Progenitor cell of endocrine pancreas (in vitro differentiated cells): ENCODE results near the gene NAPEPLD. TPM values are rescaled to one million over a fixed set of nuclear protein-coding genes. Genes with fewer than 3 reads are reported as not detected.

Experiments
- DNase-seq: peaks from one replicate; pipeline ENCODE4 v3.0.0; 2021; ENCODE audit warnings: low spot score; ENCODE audit not compliant: unreplicated experiment
- H3K27ac Mint-ChIP-seq: 2 replicates; pipeline ENCODE4 v1.8.0; 2021; ENCODE audit warnings: mild to moderate bottlenecking, moderate library complexity, mixed read lengths
- H3K27me3 Mint-ChIP-seq: 2 replicates; pipeline ENCODE4 v1.8.0; 2021; ENCODE audit warnings: mixed read lengths
- H3K36me3 Mint-ChIP-seq: 2 replicates; pipeline ENCODE4 v1.8.0; 2022; ENCODE audit warnings: mixed read lengths; ENCODE audit not compliant: insufficient read depth
- H3K4me1 Mint-ChIP-seq: 2 replicates; pipeline ENCODE4 v1.8.0; 2021; ENCODE audit warnings: low read depth, mixed read lengths
- H3K4me3 Mint-ChIP-seq: 2 replicates; pipeline ENCODE4 v1.8.0; 2021; ENCODE audit warnings: low read depth, mild to moderate bottlenecking, moderate library complexity, mixed read lengths
- H3K9me3 Mint-ChIP-seq: 2 replicates; pipeline ENCODE4 v1.8.0; 2021; ENCODE audit warnings: low read depth, mixed read lengths
- total RNA-seq: library from RNA; stranded (reverse); gene quantifications from 2 replicates; pipeline ENCODE4 v1.2.1, GENCODE V29; 2021
- TF ChIP-seq, protein P1 (sequence below): fragments of 200-600 bp; sonication (generic); IDR thresholded peaks from one replicate; pipeline ENCODE4 v1.5.0; 2021; ENCODE audit warnings: antibody characterized with exemption, mild to moderate bottlenecking; ENCODE audit not compliant: unreplicated experiment

NAPEPLD gene
- total RNA-seq, 1 donor from 2014 or later = 17.4 TPM

DNA sequence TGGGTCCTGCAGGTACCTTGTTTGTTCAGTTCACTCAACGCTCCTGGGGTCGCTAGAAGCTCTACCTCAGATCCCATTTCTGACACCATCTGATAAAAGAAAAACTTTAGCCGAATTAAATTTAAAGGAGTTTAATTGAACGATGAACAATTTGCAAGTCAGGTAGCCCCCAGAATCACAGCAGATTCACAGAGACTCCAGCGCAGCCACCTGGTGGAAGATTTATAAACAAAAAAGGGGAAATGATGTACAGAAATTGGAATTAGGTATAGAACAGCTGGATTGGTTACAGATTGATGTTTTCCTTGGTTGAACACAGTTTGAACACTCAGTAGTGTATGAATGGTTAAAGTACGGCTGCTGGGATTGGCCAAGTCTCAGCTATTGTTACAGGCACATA lies 97.4 kb downstream of the NAPEPLD start:
- no peak overlapping the region for H3K4me3 Mint-ChIP-seq
- H3K27me3 Mint-ChIP-seq = peaks cover 3% of the 10 kb centered on the region
- TF ChIP-seq, protein P1, sequence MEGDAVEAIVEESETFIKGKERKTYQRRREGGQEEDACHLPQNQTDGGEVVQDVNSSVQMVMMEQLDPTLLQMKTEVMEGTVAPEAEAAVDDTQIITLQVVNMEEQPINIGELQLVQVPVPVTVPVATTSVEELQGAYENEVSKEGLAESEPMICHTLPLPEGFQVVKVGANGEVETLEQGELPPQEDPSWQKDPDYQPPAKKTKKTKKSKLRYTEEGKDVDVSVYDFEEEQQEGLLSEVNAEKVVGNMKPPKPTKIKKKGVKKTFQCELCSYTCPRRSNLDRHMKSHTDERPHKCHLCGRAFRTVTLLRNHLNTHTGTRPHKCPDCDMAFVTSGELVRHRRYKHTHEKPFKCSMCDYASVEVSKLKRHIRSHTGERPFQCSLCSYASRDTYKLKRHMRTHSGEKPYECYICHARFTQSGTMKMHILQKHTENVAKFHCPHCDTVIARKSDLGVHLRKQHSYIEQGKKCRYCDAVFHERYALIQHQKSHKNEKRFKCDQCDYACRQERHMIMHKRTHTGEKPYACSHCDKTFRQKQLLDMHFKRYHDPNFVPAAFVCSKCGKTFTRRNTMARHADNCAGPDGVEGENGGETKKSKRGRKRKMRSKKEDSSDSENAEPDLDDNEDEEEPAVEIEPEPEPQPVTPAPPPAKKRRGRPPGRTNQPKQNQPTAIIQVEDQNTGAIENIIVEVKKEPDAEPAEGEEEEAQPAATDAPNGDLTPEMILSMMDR = no peak
- H3K9me3 Mint-ChIP-seq = peaks cover 41% of the 10 kb centered on the region
- DNase-seq = no peak
- H3K27ac Mint-ChIP-seq = no peak overlapping the region
- peaks cover 48% of the 10 kb centered on the region for H3K36me3 Mint-ChIP-seq
- no peaks in the 10 kb centered on the region for H3K4me1 Mint-ChIP-seq

Other genes starting within 250 kb of the NAPEPLD start
- 1.3 and 2.3 TPM in 2 replicates for gene LRRC17, start 236.1 kb downstream of the NAPEPLD start, total RNA-seq
- 9.1 and 9.2 TPM in 2 replicates for gene FBXL13, start 74.3 kb downstream of the NAPEPLD start, total RNA-seq
- 38.8 and 43.7 TPM in 2 replicates for gene ARMC10, start 74.0 kb downstream of the NAPEPLD start, total RNA-seq
- gene PMPCB, start 148.3 kb upstream of the NAPEPLD start, total RNA-seq = 78.1 and 81.1 TPM in 2 replicates
- gene DNAJC2, start 195.7 kb upstream of the NAPEPLD start, total RNA-seq = 32.8 and 34.1 TPM in 2 replicates
- 93.5 and 101 TPM in 2 replicates for gene PSMC2, start 198.5 kb upstream of the NAPEPLD start, total RNA-seq